HG02678 (cell line): Measurements from ENCODE around the gene NOS3.
"Not testable (repeated sequence)": the region's sequence is repeated elsewhere in the genome, so short reads cannot be mapped to it uniquely, and the experiment has no call there.

ENCODE experiments used
- ATAC-seq: cut with Tn5 transposase; IDR thresholded peaks from one replicate; pipeline ENCODE4 v1.9.1; 2021; ENCODE audit warnings: mild to moderate bottlenecking, moderate library complexity; ENCODE audit not compliant: unreplicated experiment

NOS3 gene

DNA sequence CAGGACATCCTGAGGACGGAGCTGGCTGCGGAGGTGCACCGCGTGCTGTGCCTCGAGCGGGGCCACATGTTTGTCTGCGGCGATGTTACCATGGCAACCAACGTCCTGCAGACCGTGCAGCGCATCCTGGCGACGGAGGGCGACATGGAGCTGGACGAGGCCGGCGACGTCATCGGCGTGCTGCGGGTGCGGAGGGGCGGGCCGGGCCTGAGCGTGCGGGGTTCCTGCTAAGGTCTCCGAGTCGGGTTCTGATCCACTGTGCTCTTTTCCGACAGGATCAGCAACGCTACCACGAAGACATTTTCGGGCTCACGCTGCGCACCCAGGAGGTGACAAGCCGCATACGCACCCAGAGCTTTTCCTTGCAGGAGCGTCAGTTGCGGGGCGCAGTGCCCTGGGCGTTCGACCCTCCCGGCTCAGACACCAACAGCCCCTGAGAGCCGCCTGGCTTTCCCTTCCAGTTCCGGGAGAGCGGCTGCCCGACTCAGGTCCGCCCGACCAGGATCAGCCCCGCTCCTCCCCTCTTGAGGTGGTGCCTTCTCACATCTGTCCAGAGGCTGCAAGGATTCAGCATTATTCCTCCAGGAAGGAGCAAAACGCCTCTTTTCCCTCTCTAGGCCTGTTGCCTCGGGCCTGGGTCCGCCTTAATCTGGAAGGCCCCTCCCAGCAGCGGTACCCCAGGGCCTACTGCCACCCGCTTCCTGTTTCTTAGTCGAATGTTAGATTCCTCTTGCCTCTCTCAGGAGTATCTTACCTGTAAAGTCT lies 23.1 kb downstream of the NOS3 start:
- ATAC-seq, result peak; percentile 47

DNA sequence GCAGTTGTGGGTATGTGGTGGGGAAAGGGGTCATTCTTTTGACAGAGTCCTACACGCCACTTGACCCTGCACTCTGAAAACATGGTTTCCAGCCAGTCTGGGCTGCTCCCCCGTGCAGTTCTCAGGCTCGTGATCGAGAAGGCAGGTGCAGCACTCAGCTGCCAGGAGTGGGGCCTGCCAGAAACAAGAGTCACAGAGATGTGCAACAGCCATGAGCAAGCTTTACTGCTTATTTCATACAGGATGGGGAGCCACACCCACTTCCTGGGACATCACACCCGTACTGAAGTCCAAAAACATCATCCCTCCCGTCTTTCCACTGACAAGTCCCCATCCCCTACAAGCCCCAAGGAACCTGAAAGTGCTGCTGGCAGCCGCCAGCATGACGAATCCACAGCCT lies 24.1 kb downstream of the NOS3 start:
- no peak for ATAC-seq

GRCh38 chr7:151015967-151016366 lies 25.1 kb downstream of the NOS3 start:
- ATAC-seq, result no peak

- ATAC-seq, result no peak
Measured at GRCh38 chr7:151016505-151016904, 25.7 kb downstream of the NOS3 start.

DNA sequence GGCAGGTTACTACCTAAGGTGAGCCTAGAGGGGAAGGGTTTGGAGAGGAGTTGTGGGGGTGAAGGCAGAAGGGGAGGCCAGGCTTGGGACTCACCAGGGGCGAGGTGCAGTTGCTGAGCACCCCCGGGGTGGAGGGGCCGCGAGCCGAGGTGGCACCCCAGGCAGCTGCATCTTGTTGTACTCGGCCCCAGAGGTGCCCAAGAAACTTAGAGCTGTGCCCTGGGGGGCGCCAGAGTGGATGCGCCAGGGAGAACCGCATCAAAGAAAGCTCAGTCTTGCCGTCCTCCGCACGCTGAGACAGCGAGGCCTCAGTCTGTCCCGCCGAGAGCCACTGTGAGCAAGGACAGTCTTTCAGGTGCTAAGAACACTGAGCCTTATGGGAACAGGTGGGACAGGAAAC lies 26.1 kb downstream of the NOS3 start:
- ATAC-seq, result no peak

DNA sequence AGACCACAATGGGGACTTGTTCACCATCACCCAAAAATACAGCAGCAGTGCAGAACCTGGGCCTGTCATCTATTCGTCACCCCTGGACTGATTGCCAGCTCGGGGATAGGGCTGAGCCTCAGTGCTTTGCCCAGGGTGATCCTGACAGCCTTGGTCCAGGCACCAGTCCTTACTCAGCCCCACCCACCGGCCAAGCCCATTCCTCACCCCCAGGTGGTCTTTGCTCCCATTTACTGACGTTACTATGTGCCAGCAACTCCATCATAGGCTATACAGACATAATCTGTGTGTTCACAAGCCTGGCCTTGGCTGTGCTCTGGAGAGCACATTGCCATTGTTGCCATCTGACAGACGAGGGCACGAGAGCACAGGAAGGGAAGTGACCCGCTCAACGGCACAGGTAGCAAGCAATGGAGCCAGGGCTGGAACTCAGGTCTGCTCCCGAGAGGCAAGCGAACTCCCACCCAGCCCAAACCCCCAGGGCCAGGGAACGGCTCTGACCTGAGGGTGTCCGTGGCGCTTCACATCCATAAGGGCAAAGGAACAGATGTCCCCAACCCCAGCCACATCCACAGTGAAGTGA lies 26.6 kb downstream of the NOS3 start:
- no peak for ATAC-seq

DNA sequence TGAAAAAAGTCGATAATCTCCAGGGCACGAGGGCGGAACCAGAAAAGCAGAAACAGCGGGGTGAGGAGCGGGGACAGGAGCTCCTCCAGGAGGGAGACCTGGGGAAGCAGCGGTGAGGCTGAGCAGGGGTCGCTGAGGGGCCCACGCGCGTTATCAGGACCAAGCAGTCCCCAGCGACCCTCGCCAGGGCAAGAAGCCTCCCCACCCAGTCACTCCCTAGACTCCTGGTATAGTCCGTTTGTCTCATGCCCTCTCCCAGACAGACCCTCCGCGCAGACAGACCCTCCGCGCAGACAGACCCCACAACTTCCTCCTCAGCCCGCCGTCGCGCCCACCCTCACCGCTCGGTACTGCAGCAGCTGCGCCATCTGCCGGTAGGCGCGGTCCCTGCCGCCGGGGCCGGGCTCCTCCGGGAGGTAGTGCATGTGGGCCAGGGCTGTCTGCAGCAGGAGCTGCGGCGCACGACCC lies 27.2 kb downstream of the NOS3 start:
- peak; percentile 73 for ATAC-seq

GRCh38 chr7:151018421-151019129 lies 27.8 kb downstream of the NOS3 start:
- no peak for ATAC-seq

DNA sequence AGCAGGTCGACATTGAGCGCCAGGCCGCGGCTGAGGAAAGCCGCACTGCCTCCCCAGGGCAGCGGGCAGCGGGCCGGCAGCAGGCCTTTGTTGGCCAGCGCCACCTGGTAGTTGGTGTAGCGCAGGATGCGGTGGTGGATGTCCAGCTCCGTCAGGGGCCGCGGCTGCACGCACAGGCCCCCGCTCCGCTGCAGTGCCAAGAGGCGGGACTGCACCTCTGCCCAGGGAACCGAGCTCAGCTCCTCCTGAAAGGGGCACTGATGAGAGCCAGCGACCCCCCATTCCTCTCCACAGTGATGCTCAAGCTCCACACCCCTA lies 28.3 kb downstream of the NOS3 start:
- ATAC-seq, result no peak

DNA sequence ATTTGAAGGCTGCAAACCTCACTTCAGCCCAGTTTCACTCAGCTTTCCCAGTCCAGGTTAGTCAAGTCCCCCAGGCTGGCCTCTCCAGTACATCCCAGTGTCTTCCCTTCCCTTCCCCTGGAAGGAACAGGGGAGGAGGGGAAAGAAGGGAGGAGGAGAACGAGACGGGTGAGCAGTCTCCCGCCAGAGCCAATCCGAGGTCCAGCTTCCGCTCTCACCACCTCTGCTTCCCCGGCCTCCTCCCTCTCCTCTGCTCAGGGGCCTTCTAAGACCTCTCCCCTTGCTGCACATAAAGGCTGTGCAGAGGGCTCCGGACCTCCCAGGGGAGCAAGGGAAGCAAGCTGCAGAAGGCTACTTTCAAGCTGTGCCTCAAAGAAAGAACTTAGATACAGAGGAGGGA lies 29.4 kb downstream of the NOS3 start:
- ATAC-seq, result no peak

DNA sequence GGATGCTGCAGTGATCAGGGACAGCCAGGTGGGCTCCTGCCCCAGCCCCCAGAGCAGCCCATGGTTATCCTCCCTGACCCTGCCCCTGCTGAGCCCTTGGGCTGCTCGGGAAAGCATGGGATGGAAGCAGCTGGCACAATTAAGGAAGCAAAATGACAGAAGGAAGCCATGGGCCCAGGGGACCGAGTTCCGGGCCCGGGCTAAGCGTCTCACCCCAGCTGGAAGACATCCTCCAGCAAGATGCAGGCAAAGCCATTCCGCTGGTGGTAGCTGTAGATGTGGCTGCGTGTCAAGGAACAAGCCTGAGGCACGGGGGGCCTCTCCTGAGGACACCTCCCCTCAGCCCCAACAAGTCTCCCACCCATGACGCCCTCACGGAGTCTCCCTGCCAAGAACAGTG lies 32.4 kb downstream of the NOS3 start:
- ATAC-seq, result no peak

DNA sequence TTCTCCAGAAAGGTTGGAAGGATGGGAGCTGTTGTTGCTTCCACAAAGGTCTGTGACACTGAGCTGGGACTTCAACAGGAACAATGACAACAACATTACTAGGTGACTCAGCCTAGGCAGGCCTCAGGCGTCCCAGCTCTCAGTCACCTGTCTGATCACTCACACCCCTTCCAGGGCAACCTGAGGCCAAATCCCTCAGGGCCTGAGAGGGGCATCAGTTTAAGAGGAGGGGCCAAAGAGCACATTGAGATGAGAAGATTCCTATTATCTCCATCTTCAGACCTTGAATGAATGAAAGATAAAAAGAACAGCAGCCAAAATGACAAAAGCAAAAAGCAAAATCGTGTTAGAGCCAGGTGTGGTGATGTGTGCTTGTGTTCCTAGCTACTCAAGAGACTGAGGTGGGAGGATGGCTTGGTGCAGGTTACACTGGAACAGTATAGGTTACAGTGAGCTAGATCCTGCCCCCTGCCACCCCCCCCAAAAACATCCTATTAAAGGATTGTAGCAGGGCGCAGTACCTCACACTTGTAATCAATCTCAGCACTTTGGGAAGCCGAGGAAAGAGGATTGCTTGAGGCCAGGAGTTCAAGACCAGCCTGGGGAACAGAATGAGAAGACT lies 33.7 kb downstream of the NOS3 start, which contains the start of gene ATG9B:
TSS of gene ATG9B (minus strand) at position 60 of the 622 bp plus-strand sequence. CDS start 71 bp downstream, outside the sequence.
- ATAC-seq, result no peak

DNA sequence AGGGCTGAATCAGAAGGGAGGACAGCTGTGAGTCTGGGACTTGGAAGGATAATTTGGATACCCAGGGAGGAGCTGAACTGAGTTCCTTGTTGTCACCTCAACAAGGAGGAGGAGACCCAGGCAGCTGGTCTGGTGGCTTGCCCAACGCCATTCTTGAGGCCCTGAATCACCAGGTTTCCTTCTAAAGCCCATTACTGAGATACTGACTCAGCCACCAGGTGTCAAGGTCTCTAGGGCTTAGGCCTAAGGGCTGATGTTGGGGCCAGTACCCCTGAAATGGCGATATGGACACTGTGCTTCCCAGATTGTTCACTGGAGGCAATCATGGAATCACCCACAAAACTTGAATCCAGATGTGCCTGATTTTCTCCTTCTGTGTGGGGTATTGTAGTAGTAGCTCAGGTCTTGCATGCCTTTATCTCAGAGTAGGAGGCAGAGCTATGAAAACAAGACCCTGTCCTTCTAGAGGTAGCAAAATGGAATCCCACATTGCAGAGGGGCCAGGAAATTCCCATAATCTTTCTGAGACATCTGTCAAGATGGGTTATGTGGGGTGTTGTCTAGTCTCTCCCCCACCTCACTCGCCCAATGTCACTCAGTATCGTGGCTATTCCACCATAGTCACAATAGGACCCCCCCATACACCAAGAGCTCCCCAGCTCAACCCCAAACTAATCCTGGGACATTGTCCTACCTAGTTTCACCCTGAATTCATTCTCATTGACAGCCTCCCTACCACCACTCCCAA lies 35.3 kb downstream of the NOS3 start:
- ATAC-seq, result no peak

GRCh38 chr7:151026771-151027727 lies 36.2 kb downstream of the NOS3 start:
- not testable (repeated sequence) for ATAC-seq

DNA sequence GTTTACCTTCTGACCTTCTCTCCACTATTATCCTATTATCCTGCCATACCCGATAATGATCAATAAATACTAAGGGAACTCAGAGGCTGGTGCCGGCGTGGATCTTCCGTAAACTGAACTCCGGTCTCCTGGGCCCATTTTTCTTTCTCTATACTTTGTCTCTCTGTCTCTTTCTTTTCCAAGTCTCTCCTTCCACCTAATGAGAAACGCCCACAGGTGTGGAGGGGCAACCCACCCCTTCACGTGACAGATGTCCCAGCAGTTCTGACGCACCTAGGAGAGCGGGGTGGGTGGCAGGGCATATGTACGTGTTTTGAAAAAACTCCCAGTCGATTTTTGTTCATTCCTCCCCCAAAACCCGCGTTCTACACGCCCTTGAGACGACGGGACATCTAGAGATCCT lies 36.9 kb downstream of the NOS3 start:
- ATAC-seq, result peak; percentile 1

DNA sequence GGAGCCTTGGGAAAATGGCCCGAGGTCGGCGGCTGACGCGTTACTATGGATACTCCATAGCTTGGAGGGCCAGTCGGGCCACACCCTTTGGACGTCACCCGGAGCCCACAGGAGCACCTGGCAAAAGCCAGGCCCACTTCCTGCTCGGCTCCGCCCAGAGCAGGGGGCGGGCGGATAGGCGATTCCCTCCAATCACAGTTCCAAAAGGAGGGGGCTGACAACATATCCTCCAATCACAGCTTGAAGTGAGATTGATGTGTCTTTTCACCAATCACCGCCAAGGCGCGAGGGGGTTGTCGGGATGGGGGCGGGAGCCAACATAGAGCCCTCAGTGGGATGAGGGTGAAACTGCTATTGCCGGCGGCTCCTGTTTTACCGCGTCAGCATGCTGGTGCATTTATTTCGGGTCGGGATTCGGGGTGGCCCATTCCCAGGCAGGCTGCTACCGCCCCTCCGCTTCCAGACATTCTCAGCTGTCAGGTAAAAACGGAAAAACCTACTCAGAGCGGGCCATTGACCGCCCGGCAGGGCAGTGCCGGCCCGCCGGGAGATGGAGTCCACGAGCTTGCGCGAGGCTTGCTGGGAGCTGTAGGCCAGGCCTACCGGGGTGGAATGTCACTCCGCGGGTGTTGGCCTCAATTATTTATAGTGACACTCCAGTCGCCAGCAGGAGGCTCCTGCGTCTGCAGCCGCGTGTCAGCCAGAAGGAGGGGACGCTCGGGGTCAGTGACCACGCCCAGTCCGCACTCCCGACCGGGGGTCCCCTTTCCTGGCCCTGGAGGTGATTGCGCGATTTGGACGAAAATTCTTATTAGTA lies 37.5 kb downstream of the NOS3 start, which contains the start of gene ABCB8:
TSS of gene ABCB8 (plus strand) at position 320 of the 817 bp plus-strand sequence. CDS start at position 386, 66 bp downstream.
- peak; percentile 98 for ATAC-seq

DNA sequence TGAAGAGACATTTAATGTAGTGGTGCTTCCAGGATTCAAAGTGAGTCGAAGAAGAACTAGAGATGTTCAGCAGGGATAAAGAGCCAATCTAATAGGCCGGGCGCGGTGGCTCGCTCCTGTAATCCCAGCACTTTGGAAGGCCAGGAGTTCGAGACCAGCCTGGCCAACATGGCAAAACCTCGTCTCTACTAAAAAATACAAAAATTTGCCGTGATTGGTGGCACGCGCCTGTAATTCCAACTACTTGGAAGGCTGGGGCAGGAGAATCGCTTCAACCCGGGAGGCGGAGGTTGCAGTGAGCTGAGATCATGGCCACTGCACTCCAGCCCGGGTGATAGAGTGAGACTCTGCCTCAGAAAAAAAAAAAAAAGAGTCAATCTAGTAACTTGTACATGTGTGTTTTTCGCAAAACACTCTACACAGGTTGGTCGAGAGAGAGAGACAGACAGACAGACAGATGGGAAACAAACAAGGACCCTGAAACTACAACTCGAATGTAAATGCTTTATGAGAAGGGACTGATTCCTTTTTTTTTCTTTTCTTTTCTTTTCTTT lies 38.2 kb downstream of the NOS3 start:
- no peak for ATAC-seq

DNA sequence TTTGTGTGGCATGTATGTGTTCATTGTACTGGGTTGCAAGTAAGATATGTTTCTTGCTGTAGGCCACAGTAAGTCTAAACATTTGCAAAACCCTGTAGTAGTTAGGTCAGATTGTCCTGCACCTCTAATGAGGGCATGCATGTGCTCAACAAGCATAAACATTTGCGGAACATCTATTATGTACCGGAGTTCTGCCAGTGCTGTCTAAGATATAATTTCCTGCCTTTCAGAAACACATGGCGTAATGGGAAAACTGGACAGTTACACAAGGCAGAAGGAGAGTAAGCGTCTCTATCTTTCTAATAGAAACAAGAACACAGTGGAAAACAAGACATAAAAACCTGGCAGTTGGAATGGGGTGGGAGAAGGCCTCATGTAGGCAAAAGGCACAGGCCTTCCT lies 40.2 kb downstream of the NOS3 start:
- no peak for ATAC-seq
